SIG-M5 treated with dmso at 0.1 percent for 504 hours (cell line): ENCODE data around the gene ERO1A.
"Not testable (repeated sequence)": the region's sequence is repeated elsewhere in the genome, so short reads cannot be mapped to it uniquely, and the experiment has no call there.

Experiments used
- DNase-seq: peaks from one replicate; lab custom pipeline; 2025; ENCODE audit not compliant: unreplicated experiment; lab: John Stamatoyannopoulos, UW

ERO1A gene

GRCh38 chr14:52695481-52696091, at the start of gene ERO1A:
Gene ERO1A, minus strand, starts transcription at chr14:52695558. Its CDS starts 77 bp downstream, at chr14:52695481.
- peak; percentile 63 for DNase-seq

- no peak for DNase-seq
Measured at GRCh38 chr14:52741865-52742264, 46.5 kb upstream of the ERO1A start.

GRCh38 chr14:52740751-52741150, 45.4 kb upstream of the ERO1A start:
- no peak for DNase-seq

- DNase-seq, result no peak
Measured at GRCh38 chr14:52738409-52738808, 43.1 kb upstream of the ERO1A start.

- no peak for DNase-seq
Measured at GRCh38 chr14:52735921-52736489, 40.6 kb upstream of the ERO1A start.

GRCh38 chr14:52733824-52734223, 38.5 kb upstream of the ERO1A start:
- no peak for DNase-seq

GRCh38 chr14:52730709-52731111, 35.4 kb upstream of the ERO1A start:
- peak; percentile 38 for DNase-seq

GRCh38 chr14:52729925-52730708, 34.8 kb upstream of the ERO1A start, which contains the start of gene STYX:
Gene STYX, plus strand, starts transcription at chr14:52730166. Its CDS starts 309 bp downstream, at chr14:52730475.
- peak; percentile 96 for DNase-seq

- DNase-seq, result no peak
Measured at GRCh38 chr14:52729585-52729924, 34.2 kb upstream of the ERO1A start.

GRCh38 chr14:52729035-52729434, 33.7 kb upstream of the ERO1A start:
- DNase-seq, result not testable (repeated sequence)

- not testable (repeated sequence) for DNase-seq
Measured at GRCh38 chr14:52727509-52727908, 32.2 kb upstream of the ERO1A start.

- DNase-seq, result no peak
Measured at GRCh38 chr14:52724360-52724644, 28.9 kb upstream of the ERO1A start.

- no peak for DNase-seq
Measured at GRCh38 chr14:52723514-52724359, 28.4 kb upstream of the ERO1A start.

GRCh38 chr14:52716155-52716554, 20.8 kb upstream of the ERO1A start:
- peak; percentile 14 for DNase-seq

GRCh38 chr14:52711666-52712065, 16.3 kb upstream of the ERO1A start:
- DNase-seq, result no peak

- peak; percentile 91 for DNase-seq
Measured at GRCh38 chr14:52706724-52707706, 11.7 kb upstream of the ERO1A start, which contains the start of gene PSMC6. Gene PSMC6, plus strand, starts transcription at chr14:52707200. Its CDS starts 20 bp downstream, at chr14:52707220.

GRCh38 chr14:52706286-52706685, 10.9 kb upstream of the ERO1A start:
- peak; percentile 55 for DNase-seq

GRCh38 chr14:52703664-52704063, 8.3 kb upstream of the ERO1A start:
- DNase-seq, result no peak

GRCh38 chr14:52703225-52703624, 7.9 kb upstream of the ERO1A start:
- peak; percentile 81 for DNase-seq

GRCh38 chr14:52701223-52701622, 5.9 kb upstream of the ERO1A start:
- no peak for DNase-seq
